SK-N-MC (cell line): ENCODE data around the gene COL18A1.
"Not testable (repeated sequence)": the region's sequence is repeated elsewhere in the genome, so short reads cannot be mapped to it uniquely, and the experiment has no call there.

Experiments
- EZH2 ChIP-seq: fragments of 200-600 bp; sonication (generic); IDR thresholded peaks from one replicate; pipeline ENCODE4 v1.6.1; 2017; ENCODE audit warnings: antibody characterized with exemption
- POLR2AphosphoS5 ChIP-seq: IDR thresholded peaks from 2 replicates; pipeline ENCODE4 v1.6.1; 2012; ENCODE audit warnings: mild to moderate bottlenecking, low read depth, low read length, borderline replicate concordance

- TF ChIP-seq EZH2, POLR2AphosphoS5: not testable (repeated sequence)
Measured at GRCh38 chr21:45561241-45561640, 156.3 kb downstream of the COL18A1 start.
